ENCODE results near the gene NFS1.

The NFS1 gene

DNA sequence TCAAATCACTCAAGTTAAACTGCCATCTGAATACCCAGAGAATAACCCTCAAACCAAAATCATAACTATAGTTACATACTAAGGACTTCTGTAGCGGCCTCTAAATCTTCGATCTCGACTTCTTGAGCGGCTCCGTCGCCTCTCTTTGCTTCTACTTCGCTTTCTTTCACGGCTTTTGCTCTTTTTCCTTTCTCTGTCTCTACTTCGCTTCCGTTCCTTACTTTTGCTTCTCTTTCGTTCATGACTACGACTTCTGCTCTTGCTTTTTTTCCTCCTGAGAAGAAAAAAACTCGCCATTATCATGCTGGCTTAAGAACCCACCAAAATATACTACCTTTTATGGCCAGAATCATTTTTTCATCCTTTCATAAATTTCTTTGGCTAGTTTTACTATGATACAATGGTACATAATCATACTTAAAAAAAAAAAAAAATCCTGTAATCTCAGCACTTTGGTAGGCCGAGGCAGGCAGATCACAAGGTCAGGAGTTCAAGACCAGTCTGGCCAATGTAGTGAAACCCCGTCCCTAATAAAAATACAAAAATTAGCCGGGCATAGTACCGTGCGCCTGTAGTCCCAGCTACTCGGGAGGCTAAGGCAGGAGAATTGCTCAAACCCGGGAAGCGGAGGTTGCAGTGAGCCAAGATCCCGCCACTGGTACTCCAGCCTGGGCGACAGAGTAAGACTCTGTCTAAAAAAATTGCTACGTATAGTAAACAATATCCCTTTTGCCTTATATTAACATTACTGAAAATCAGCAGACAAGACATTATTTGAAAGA, 32.9 kb upstream of the NFS1 start:
- H3K4me3 ChIP-seq (ENCODE audit: low read depth, low read length), result no peak overlapping the region
- no peak for DNase-seq (ENCODE audit: low read depth)
- TF ChIP-seq, protein P1, sequence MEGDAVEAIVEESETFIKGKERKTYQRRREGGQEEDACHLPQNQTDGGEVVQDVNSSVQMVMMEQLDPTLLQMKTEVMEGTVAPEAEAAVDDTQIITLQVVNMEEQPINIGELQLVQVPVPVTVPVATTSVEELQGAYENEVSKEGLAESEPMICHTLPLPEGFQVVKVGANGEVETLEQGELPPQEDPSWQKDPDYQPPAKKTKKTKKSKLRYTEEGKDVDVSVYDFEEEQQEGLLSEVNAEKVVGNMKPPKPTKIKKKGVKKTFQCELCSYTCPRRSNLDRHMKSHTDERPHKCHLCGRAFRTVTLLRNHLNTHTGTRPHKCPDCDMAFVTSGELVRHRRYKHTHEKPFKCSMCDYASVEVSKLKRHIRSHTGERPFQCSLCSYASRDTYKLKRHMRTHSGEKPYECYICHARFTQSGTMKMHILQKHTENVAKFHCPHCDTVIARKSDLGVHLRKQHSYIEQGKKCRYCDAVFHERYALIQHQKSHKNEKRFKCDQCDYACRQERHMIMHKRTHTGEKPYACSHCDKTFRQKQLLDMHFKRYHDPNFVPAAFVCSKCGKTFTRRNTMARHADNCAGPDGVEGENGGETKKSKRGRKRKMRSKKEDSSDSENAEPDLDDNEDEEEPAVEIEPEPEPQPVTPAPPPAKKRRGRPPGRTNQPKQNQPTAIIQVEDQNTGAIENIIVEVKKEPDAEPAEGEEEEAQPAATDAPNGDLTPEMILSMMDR (IDR thresholded peaks at IDR 0.05; ENCODE audit: insufficient read depth, low read depth, low read length, missing control alignments), result no peak

DNA sequence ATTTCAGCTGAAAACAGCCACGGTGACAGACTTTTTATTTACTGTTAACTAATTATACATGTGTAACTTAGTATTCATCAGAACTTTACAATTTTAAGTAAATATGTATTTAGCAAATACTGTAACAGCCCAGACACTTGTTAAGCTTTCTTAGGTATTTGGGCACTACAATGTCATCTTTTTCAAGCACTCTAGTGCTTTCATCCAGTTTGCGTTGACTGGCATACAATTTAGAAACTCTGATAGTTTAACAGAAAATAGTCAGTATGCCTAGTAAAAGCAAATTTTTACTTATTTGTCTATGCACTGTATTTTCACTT, 32.3 kb upstream of the NFS1 start:
- no peak for DNase-seq (ENCODE audit: low read depth)
- TF ChIP-seq, protein P1 (IDR thresholded peaks at IDR 0.05; ENCODE audit: insufficient read depth, low read depth, low read length, missing control alignments), result no peak
- H3K4me3 ChIP-seq (ENCODE audit: low read depth, low read length), result no peak overlapping the region

GRCh38 chr20:35730583-35731468, 31.7 kb upstream of the NFS1 start:
- DNase-seq (ENCODE audit: low read depth), result no peak
- no peak overlapping the region for H3K4me3 ChIP-seq (ENCODE audit: low read depth, low read length)
- TF ChIP-seq, protein P1 (IDR thresholded peaks at IDR 0.05; ENCODE audit: insufficient read depth, low read depth, low read length, missing control alignments), result no peak

- H3K4me3 ChIP-seq (ENCODE audit: low read depth, low read length), result no peak overlapping the region
- no peak for DNase-seq (ENCODE audit: low read depth)
- TF ChIP-seq, protein P1 (IDR thresholded peaks at IDR 0.05; ENCODE audit: insufficient read depth, low read depth, low read length, missing control alignments), result no peak
Measured at GRCh38 chr20:35729836-35730582, 30.9 kb upstream of the NFS1 start.

- TF ChIP-seq, protein P1 (IDR thresholded peaks at IDR 0.05; ENCODE audit: insufficient read depth, low read depth, low read length, missing control alignments), result no peak
- DNase-seq (ENCODE audit: low read depth), result no peak
- H3K4me3 ChIP-seq (ENCODE audit: low read depth, low read length), result no peak overlapping the region
Measured at GRCh38 chr20:35729283-35729807, 30.2 kb upstream of the NFS1 start.

DNA sequence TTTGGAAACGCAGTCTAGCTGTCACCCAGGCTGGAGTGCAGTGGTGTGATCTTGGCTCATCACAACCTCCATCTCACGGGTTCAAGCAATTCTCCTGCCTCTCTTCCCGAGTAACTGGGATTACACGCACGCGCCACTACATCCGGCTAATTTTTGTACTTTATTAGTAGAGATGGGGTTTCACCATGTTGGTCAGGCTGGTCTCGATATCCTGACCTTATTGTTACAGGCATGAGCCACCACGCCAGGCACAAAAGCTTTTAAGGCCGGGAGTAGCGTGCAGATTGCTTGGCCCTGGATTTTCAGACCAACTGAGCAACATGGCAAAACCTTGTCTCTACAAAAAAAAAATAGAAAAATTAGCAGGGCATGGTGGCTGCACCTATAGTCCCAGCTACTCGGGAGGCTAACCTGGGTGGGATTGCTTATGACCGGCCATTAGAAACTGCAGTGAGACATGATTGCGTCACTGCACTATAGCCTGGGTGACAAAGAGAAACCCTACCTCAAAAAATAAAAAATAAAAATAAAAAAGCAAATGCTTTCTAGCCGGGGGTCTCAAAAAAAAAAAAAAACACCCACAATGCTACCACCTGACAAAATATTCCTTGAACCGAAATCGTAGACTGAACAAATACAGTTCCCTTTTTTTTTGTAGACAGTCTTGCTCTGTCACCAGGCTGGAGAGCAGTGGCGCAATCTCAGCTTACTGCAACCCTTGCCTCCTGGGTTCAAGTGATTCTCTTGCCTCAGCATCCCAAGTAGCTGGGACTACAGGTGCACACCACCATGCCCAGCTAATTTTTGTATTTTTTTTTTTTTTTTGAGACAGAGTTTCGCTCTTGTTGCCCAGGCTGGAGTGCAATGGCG, 27.9 kb upstream of the NFS1 start:
- no peak overlapping the region for H3K4me3 ChIP-seq (ENCODE audit: low read depth, low read length)
- TF ChIP-seq, protein P1 (IDR thresholded peaks at IDR 0.05; ENCODE audit: insufficient read depth, low read depth, low read length, missing control alignments), result no peak
- no peak for DNase-seq (ENCODE audit: low read depth)
